Left renal pelvis (tissue), 4 donors: ENCODE data around the gene RHOXF2. TPM values are rescaled to one million over a fixed set of nuclear protein-coding genes. Genes with fewer than 3 reads are reported as not detected.
"Not testable (repeated sequence)": the region's sequence is repeated elsewhere in the genome, so short reads cannot be mapped to it uniquely, and the experiment has no call there.

Source experiments
- DNase-seq, 4 donors: peaks; one replicate each; pipeline ENCODE4 v3.0.0-alpha.2; 2013; ENCODE audit warnings: low read depth in 4 of 4, low spot score in 3 of 4
- polyA plus RNA-seq, 4 donors: library from polyadenylated mRNA; unstranded; fragments of 120-200 nt; gene quantifications; one replicate each; pipeline ENCODE4 v1.2.1, GENCODE V29; 2013; ENCODE audit not compliant: insufficient read length in 4 of 4

Gene RHOXF2
- polyA plus RNA-seq, result under 1 TPM in 2 of 4 donors, not detected in 2; 0.04 to 0.83 TPM

- not testable (repeated sequence) for DNase-seq
Measured at GRCh38 chrX:120158313-120158712, at the start of gene RHOXF2. Gene RHOXF2, plus strand, starts transcription at chrX:120158613. Its CDS starts 138 bp downstream, at chrX:120158751.

- DNase-seq, result no peak
Measured at GRCh38 chrX:120109378-120109777, 49.0 kb upstream of the RHOXF2 start.

- DNase-seq, result no peak
Measured at GRCh38 chrX:120111611-120112010, 46.8 kb upstream of the RHOXF2 start.

- DNase-seq, result no peak
Measured at GRCh38 chrX:120115438-120115963, 42.9 kb upstream of the RHOXF2 start, which contains the start of gene RHOXF1. Gene RHOXF1, minus strand, starts transcription at chrX:120115913. Its CDS starts 51 bp downstream, at chrX:120115862.

GRCh38 chrX:120120223-120120622 is 38.2 kb upstream of the RHOXF2 start:
- no peak for DNase-seq

GRCh38 chrX:120125444-120125843 is 33.0 kb upstream of the RHOXF2 start:
- no peak for DNase-seq

- not testable (repeated sequence) for DNase-seq
Measured at GRCh38 chrX:120128306-120128846, 30.0 kb upstream of the RHOXF2 start.

GRCh38 chrX:120136128-120136527 is 22.3 kb upstream of the RHOXF2 start:
- no peak for DNase-seq

- DNase-seq, result no peak
Measured at GRCh38 chrX:120136840-120137239, 21.6 kb upstream of the RHOXF2 start.

GRCh38 chrX:120137439-120137838 is 21.0 kb upstream of the RHOXF2 start:
- no peak for DNase-seq

GRCh38 chrX:120140293-120140981 is 18.0 kb upstream of the RHOXF2 start:
- DNase-seq, result no peak

- peak in 2 of 4 donors; percentile 0 to 2 for DNase-seq
Measured at GRCh38 chrX:120144178-120144844, 14.1 kb upstream of the RHOXF2 start.

- DNase-seq, result no peak
Measured at GRCh38 chrX:120145295-120145925, 13.0 kb upstream of the RHOXF2 start.

GRCh38 chrX:120146323-120146722 is 12.1 kb upstream of the RHOXF2 start:
- DNase-seq, result not testable (repeated sequence)

GRCh38 chrX:120147537-120147936 is 10.9 kb upstream of the RHOXF2 start:
- no peak for DNase-seq

GRCh38 chrX:120150109-120150744 is 8.2 kb upstream of the RHOXF2 start:
- not testable (repeated sequence) for DNase-seq

GRCh38 chrX:120159086-120159485 is 673 bp downstream of the RHOXF2 start:
- DNase-seq, result not testable (repeated sequence)

GRCh38 chrX:120193254-120193653 is 34.8 kb downstream of the RHOXF2 start:
- not testable (repeated sequence) for DNase-seq

GRCh38 chrX:120193720-120194119 is 35.3 kb downstream of the RHOXF2 start:
- DNase-seq, result not testable (repeated sequence)

GRCh38 chrX:120195786-120196185 is 37.4 kb downstream of the RHOXF2 start:
- DNase-seq, result not testable (repeated sequence)
